HepG2 (cell line): ENCODE measurements around the gene TIMM23. TPM values are rescaled to one million over a fixed set of nuclear protein-coding genes. Genes with fewer than 3 reads are reported as not detected.
A peak's percentile ranks its signal among the peaks of the same experiment; 100 is the strongest.

Experiments
- ATF1 ChIP-seq: IDR thresholded peaks from 2 replicates; pipeline ENCODE4 v1.6.1; 2016; ENCODE audit warnings: mild to moderate bottlenecking, control low read depth
- ELF1 ChIP-seq: sonication (generic); formaldehyde crosslinking; IDR thresholded peaks from 2 replicates; pipeline ENCODE4 v1.4.0; 2020; ENCODE audit warnings: missing genetic modification reagents
- FOXC1 ChIP-seq: sonication (generic); formaldehyde crosslinking; IDR thresholded peaks from 2 replicates; pipeline ENCODE4 v1.8.0; 2022; ENCODE audit warnings: mild to moderate bottlenecking, missing genetic modification reagents, borderline replicate concordance
- GTF2F1 ChIP-seq: fragments of 150-350 bp; IDR thresholded peaks from 2 replicates; pipeline ENCODE4 v1.6.1; 2014; ENCODE audit warnings: low read length
- KLF11 ChIP-seq: IDR thresholded peaks from 2 replicates; pipeline ENCODE4 v1.6.1; 2016; ENCODE audit warnings: missing compliant biosample characterization
- MXI1 ChIP-seq: IDR thresholded peaks from 3 replicates; pipeline ENCODE4 v1.6.1; 2012; ENCODE audit warnings: low read depth, low read length, inconsistent platforms, borderline replicate concordance
- NFIC ChIP-seq: IDR thresholded peaks from 2 replicates; pipeline ENCODE4 v1.6.1; 2012; ENCODE audit warnings: mild to moderate bottlenecking, low read length, inconsistent platforms
- RBM22 ChIP-seq: fragments of 200-400 bp; formaldehyde crosslinking; optimal IDR thresholded peaks from 2 replicates; pipeline ENCODE3; 2017; ENCODE audit warnings: mild to moderate bottlenecking, low read length, moderate library complexity
- RORA ChIP-seq: sonication (generic); formaldehyde crosslinking; IDR thresholded peaks from 2 replicates; pipeline ENCODE4 v1.5.0; 2020; ENCODE audit warnings: mild to moderate bottlenecking, missing genetic modification reagents, moderate library complexity
- SOX5 ChIP-seq: IDR thresholded peaks from 2 replicates; pipeline ENCODE4 v1.6.1; 2016; ENCODE audit warnings: borderline replicate concordance
- SRY ChIP-seq: sonication (generic); formaldehyde crosslinking; IDR thresholded peaks from 2 replicates; pipeline ENCODE4 v1.8.0; 2022; ENCODE audit warnings: mild to moderate bottlenecking, missing genetic modification reagents
- TSC22D2 ChIP-seq: sonication (generic); formaldehyde crosslinking; IDR thresholded peaks from 2 replicates; pipeline ENCODE4 v1.5.1; 2020; ENCODE audit warnings: missing genetic modification reagents, mild to moderate bottlenecking, borderline replicate concordance
- ZNF124 ChIP-seq: sonication (generic); formaldehyde crosslinking; IDR thresholded peaks from 2 replicates; pipeline ENCODE4 v1.4.0; 2020; ENCODE audit warnings: missing genetic modification reagents
- ZNF570 ChIP-seq: sonication (generic); formaldehyde crosslinking; IDR thresholded peaks from 2 replicates; pipeline ENCODE4 v1.4.0; 2020; ENCODE audit warnings: mild to moderate bottlenecking, missing genetic modification reagents, borderline replicate concordance
- ZNF781 ChIP-seq: sonication (generic); formaldehyde crosslinking; IDR thresholded peaks from 2 replicates; pipeline ENCODE4 v1.5.1; 2020; ENCODE audit warnings: borderline replicate concordance, mild to moderate bottlenecking, missing genetic modification reagents; ENCODE audit errors: not compliant biosample characterization
- polyA plus RNA-seq, 8 experiments: library from polyadenylated mRNA; depleted of rRNA in 3 of 8; stranded (reverse) in 7 of 8; unstranded in 1 of 8; fragments of >200 nt; fragmentation: Illumina TruSeq in 4 of 8; extraction: Trizol in 4 of 8; gene quantifications; 2 replicates each; pipeline versions ENCODE4 v1.2.1 to v1.2.3, GENCODE V29; 2011 to 2016; ENCODE audit warnings: low read depth in 4 of 8, missing spikeins in 1 of 8, mixed read lengths in 1 of 8; ENCODE audit not compliant: insufficient read depth in 1 of 8
- total RNA-seq, 5 experiments: library from RNA; depleted of rRNA; stranded (reverse); fragments of >200 nt; fragmentation: Illumina TruSeq; extraction: Trizol; gene quantifications; 2 replicates each; pipeline ENCODE4 v1.2.3, GENCODE V29; 2016; ENCODE audit warnings: low read depth in 1 of 5
- TF ChIP-seq, protein P1 (sequence below): sonication (generic); formaldehyde crosslinking; IDR thresholded peaks from 2 replicates; pipeline ENCODE4 v1.9.0; 2021; ENCODE audit warnings: missing genetic modification reagents, borderline replicate concordance
- TF ChIP-seq, protein P2 (sequence below): sonication (generic); formaldehyde crosslinking; conservative IDR thresholded peaks from 2 replicates; pipeline ENCODE4 v1.4.0; 2020; ENCODE audit warnings: missing genetic modification reagents
- TF ChIP-seq, protein P3 (sequence below): IDR thresholded peaks from 2 replicates; pipeline ENCODE4 v1.6.1; 2016
- TF ChIP-seq, protein P4 (sequence below): sonication (generic); formaldehyde crosslinking; IDR thresholded peaks from 2 replicates; pipeline ENCODE4 v1.5.0; 2020; ENCODE audit warnings: mild to moderate bottlenecking, missing genetic modification reagents
- TF ChIP-seq, protein P5 (sequence below), 2 experiments: sonication (generic) in 1 of 2; formaldehyde crosslinking in 1 of 2; IDR thresholded peaks; 2 replicates each; pipeline versions ENCODE4 v1.5.1 to v1.6.1; 2011 to 2020; ENCODE audit warnings: borderline replicate concordance in 1 of 2, low read depth in 1 of 2, low read length in 1 of 2, mild to moderate bottlenecking in 1 of 2, missing genetic modification reagents in 1 of 2, moderate library complexity in 1 of 2
- TF ChIP-seq, protein P6 (sequence below): IDR thresholded peaks from 2 replicates; pipeline ENCODE4 v1.6.1; 2012; ENCODE audit warnings: inconsistent platforms

The TIMM23 gene
- total and polyA plus RNA-seq, 2 of the 13 experiments (the other 11 are each of a cell fraction or from before 2014, with no cell fraction given): 80.2 to 98.6 TPM

DNA sequence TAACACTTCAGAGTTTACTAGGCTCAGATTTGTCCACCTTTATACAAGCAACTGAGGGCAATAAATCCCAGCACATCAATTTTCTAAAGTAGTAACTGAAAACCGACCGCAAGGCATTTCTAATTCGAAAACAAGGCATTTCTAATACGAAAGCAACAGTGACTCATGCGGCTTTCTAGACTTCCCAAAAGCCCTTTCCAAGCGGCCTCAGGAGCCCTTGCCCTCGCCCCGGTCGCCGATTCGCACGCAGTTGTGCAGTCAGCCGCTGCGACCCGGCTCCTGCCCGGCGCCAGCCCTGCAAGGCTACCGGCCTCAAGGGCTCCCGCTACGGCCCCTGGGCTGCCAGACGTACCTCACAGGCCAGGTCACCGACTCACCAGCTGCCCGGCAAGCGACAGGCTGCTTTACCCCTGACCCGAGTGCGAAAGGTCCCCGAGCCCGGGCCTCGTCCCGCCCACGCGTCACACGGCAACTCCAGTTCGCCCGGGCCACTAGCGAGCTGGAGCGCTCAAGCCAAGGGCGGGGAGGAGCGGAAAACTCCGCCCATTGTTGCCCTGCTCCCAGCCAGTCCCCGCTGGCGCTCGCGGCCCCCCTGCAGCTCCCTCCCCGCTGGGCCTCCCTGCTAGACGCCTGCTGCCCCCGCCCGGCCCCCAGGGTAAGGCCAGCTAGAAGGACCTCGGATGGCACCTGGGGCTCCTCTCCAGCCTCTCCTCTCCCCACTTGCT, 50.9 kb downstream of the TIMM23 start (continued):
- TF ChIP-seq SOX5: peak; percentile 67; the same call in 1 of the 2 replicates
- TF ChIP-seq ZNF781 (CRISPR knock-in tag): peak; percentile 96
- TF ChIP-seq, protein P1, sequence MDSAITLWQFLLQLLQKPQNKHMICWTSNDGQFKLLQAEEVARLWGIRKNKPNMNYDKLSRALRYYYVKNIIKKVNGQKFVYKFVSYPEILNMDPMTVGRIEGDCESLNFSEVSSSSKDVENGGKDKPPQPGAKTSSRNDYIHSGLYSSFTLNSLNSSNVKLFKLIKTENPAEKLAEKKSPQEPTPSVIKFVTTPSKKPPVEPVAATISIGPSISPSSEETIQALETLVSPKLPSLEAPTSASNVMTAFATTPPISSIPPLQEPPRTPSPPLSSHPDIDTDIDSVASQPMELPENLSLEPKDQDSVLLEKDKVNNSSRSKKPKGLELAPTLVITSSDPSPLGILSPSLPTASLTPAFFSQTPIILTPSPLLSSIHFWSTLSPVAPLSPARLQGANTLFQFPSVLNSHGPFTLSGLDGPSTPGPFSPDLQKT (CRISPR knock-in tag): no peak
- TF ChIP-seq, protein P2, sequence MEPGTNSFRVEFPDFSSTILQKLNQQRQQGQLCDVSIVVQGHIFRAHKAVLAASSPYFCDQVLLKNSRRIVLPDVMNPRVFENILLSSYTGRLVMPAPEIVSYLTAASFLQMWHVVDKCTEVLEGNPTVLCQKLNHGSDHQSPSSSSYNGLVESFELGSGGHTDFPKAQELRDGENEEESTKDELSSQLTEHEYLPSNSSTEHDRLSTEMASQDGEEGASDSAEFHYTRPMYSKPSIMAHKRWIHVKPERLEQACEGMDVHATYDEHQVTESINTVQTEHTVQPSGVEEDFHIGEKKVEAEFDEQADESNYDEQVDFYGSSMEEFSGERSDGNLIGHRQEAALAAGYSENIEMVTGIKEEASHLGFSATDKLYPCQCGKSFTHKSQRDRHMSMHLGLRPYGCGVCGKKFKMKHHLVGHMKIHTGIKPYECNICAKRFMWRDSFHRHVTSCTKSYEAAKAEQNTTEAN (CRISPR knock-in tag): peak; percentile 80; the same call in 1 of the 2 replicates
- TF ChIP-seq GTF2F1: no peak
- no peak for TF ChIP-seq KLF11 (CRISPR knock-in tag)
- TF ChIP-seq ELF1 (CRISPR knock-in tag): peak; percentile 54
- no peak for TF ChIP-seq ATF1 (CRISPR knock-in tag)
- TF ChIP-seq SRY (CRISPR knock-in tag): peak; percentile 93; the same call in 1 of the 2 replicates
- TF ChIP-seq RBM22: peak; percentile 93
- no peak for TF ChIP-seq RORA (CRISPR knock-in tag)
- TF ChIP-seq, protein P3, sequence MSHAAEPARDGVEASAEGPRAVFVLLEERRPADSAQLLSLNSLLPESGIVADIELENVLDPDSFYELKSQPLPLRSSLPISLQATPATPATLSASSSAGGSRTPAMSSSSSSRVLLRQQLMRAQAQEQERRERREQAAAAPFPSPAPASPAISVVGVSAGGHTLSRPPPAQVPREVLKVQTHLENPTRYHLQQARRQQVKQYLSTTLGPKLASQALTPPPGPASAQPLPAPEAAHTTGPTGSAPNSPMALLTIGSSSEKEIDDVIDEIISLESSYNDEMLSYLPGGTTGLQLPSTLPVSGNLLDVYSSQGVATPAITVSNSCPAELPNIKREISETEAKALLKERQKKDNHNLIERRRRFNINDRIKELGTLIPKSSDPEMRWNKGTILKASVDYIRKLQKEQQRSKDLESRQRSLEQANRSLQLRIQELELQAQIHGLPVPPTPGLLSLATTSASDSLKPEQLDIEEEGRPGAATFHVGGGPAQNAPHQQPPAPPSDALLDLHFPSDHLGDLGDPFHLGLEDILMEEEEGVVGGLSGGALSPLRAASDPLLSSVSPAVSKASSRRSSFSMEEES: peak; percentile 80
- TF ChIP-seq, protein P4, sequence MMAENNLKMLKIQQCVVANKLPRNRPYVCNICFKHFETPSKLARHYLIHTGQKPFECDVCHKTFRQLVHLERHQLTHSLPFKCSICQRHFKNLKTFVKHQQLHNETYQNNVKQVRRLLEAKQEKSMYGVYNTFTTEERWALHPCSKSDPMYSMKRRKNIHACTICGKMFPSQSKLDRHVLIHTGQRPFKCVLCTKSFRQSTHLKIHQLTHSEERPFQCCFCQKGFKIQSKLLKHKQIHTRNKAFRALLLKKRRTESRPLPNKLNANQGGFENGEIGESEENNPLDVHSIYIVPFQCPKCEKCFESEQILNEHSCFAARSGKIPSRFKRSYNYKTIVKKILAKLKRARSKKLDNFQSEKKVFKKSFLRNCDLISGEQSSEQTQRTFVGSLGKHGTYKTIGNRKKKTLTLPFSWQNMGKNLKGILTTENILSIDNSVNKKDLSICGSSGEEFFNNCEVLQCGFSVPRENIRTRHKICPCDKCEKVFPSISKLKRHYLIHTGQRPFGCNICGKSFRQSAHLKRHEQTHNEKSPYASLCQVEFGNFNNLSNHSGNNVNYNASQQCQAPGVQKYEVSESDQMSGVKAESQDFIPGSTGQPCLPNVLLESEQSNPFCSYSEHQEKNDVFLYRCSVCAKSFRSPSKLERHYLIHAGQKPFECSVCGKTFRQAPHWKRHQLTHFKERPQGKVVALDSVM (CRISPR knock-in tag): peak; percentile 78
- TF ChIP-seq NFIC: no peak
- TF ChIP-seq TSC22D2 (CRISPR knock-in tag): peak; percentile 63; the same call in 1 of the 2 replicates
- peak; percentile 77; the same call in 1 of the 3 replicates for TF ChIP-seq MXI1
- no peak for TF ChIP-seq ZNF570
- peak; percentile 68; the same call in 1 of the 2 replicates for TF ChIP-seq ZNF124
- TF ChIP-seq FOXC1 (CRISPR knock-in tag): peak; percentile 87; the same call in 1 of the 2 replicates
- TF ChIP-seq, protein P5, sequence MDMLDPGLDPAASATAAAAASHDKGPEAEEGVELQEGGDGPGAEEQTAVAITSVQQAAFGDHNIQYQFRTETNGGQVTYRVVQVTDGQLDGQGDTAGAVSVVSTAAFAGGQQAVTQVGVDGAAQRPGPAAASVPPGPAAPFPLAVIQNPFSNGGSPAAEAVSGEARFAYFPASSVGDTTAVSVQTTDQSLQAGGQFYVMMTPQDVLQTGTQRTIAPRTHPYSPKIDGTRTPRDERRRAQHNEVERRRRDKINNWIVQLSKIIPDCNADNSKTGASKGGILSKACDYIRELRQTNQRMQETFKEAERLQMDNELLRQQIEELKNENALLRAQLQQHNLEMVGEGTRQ (IDR thresholded peaks at IDR 0.05; ENCODE audit: low read depth, low read length): no peak
- TF ChIP-seq, protein P5 (CRISPR knock-in tag; IDR thresholded peaks at IDR 0.05; ENCODE audit: borderline replicate concordance): no peak; the same call in 1 of the 2 replicates
- TF ChIP-seq, protein P6, sequence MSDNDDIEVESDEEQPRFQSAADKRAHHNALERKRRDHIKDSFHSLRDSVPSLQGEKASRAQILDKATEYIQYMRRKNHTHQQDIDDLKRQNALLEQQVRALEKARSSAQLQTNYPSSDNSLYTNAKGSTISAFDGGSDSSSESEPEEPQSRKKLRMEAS: peak; percentile 79
